ENCODE measurements around the gene SPATA17. TPM values are rescaled to one million over a fixed set of nuclear protein-coding genes. Genes with fewer than 3 reads are reported as not detected.

Gene SPATA17
- total and polyA plus RNA-seq, 2 of the 13 experiments (the other 11 are each of a cell fraction or from before 2014, with no cell fraction given), result 0.48 to 1.7 TPM

GRCh38 chr1:217812175-217812574 lies 181.0 kb downstream of the SPATA17 start:
- FAIRE-seq (no peak), DNase-seq (ENCODE audit: low spot score) (no peak), ATAC-seq (no peak)
- H3K27ac ChIP-seq (ENCODE audit: extremely low read length, insufficient read depth, low read length), result no peak overlapping the region
- no peaks in the 10 kb centered on the region; a peak in 1 of 5 replicates for H3K27me3 ChIP-seq (ENCODE audit: control insufficient read depth in 1 of 2, insufficient read depth in 2 of 2, low read length in 2 of 2)
- BruUV-seq (replicated peaks), result no TSS peak
- no peaks in the 10 kb centered on the region for H3K36me3 ChIP-seq (replicated peaks in 1 of 2; ENCODE audit: control insufficient read depth in 1 of 2, insufficient read depth in 2 of 2, low read length in 2 of 2)
- in situ Hi-C loops (cut with HindIII; ENCODE audit: extremely low pct_ligation_motif_present, low pct_unique_long_range_greater_than_20kb), result no loop called here
- no peak overlapping the region for H3K4me2 ChIP-seq (ENCODE audit: low read depth, low read length)
- H3K4me1 ChIP-seq (ENCODE audit: insufficient read depth, low read length), result no peaks in the 10 kb centered on the region
- no peaks in the 10 kb centered on the region for H3K79me2 ChIP-seq (ENCODE audit: insufficient read depth, low read length)
- H4K20me1 ChIP-seq (ENCODE audit: insufficient read depth, low read length), result no peaks in the 10 kb centered on the region
- 45% methylated on average over 2 of the region's 2 CpGs for WGBS (ENCODE audit: low lambda C conversion rate)
- H3K4me3 ChIP-seq (replicated peaks in 1 of 3; ENCODE audit: insufficient read depth in 1 of 3, low read depth in 2 of 3, low read length in 3 of 3), result no peak overlapping the region
- H3K9me3 ChIP-seq (ENCODE audit: low read length), result peaks cover 3% of the 10 kb centered on the region; the same call in 1 of the 2 replicates
- TF ChIP-seq ZNF782 (CRISPR knock-in tag; IDR thresholded peaks at IDR 0.05; ENCODE audit: borderline replicate concordance), result no peak
- TF ChIP-seq MAFK (conservative IDR thresholded peaks at IDR 0.05 in 1 of 2, IDR thresholded peaks at IDR 0.05 in 1 of 2; ENCODE audit: low read length in 2 of 2), result peak in 1 of 2 experiments; percentile 58; a peak in 2 of 4 replicates
- ChIA-PET CTCF (ENCODE audit: low intra/inter-chr PET ratio, low total read pairs) (no interaction called here), POLR2A (no interaction called here)
- no peak overlapping the region for H3K9ac ChIP-seq (ENCODE audit: insufficient read depth, low read depth, low read length)
- intact Hi-C loops (cut with micrococcal nuclease; ENCODE audit: unreplicated experiment), result no loop called here
- no peak overlapping the region for H2AFZ ChIP-seq (ENCODE audit: low read length)

GRCh38 chr1:217813031-217813430 lies 181.9 kb downstream of the SPATA17 start:
- DNase-seq (ENCODE audit: low spot score) (no peak), FAIRE-seq (no peak), ATAC-seq (no peak)
- H3K79me2 ChIP-seq (ENCODE audit: insufficient read depth, low read length), result no peaks in the 10 kb centered on the region
- in situ Hi-C loops (cut with HindIII; ENCODE audit: extremely low pct_ligation_motif_present, low pct_unique_long_range_greater_than_20kb), result no loop called here
- no peaks in the 10 kb centered on the region; a peak in 1 of 5 replicates for H3K27me3 ChIP-seq (ENCODE audit: control insufficient read depth in 1 of 2, insufficient read depth in 2 of 2, low read length in 2 of 2)
- no peak overlapping the region for H3K27ac ChIP-seq (ENCODE audit: extremely low read length, insufficient read depth, low read length)
- 19% methylated on average over 5 of the region's 5 CpGs for WGBS (ENCODE audit: low lambda C conversion rate)
- POLR2A ChIA-PET, result no interaction called here
- H3K9ac ChIP-seq (ENCODE audit: insufficient read depth, low read depth, low read length), result no peak overlapping the region
- CTCF ChIA-PET (ENCODE audit: low intra/inter-chr PET ratio, low total read pairs), result no interaction called here
- H3K4me3 ChIP-seq (replicated peaks in 1 of 3; ENCODE audit: insufficient read depth in 1 of 3, low read depth in 2 of 3, low read length in 3 of 3), result no peak overlapping the region
- intact Hi-C loops (cut with micrococcal nuclease; ENCODE audit: unreplicated experiment), result no loop called here
- BruUV-seq (replicated peaks), result no TSS peak
- no peak overlapping the region for H2AFZ ChIP-seq (ENCODE audit: low read length)
- no peaks in the 10 kb centered on the region for H3K36me3 ChIP-seq (replicated peaks in 1 of 2; ENCODE audit: control insufficient read depth in 1 of 2, insufficient read depth in 2 of 2, low read length in 2 of 2)
- no peaks in the 10 kb centered on the region for H3K4me1 ChIP-seq (ENCODE audit: insufficient read depth, low read length)
- peaks cover 5% of the 10 kb centered on the region; the same call in 1 of the 2 replicates for H3K9me3 ChIP-seq (ENCODE audit: low read length)
- H4K20me1 ChIP-seq (ENCODE audit: insufficient read depth, low read length), result no peaks in the 10 kb centered on the region
- H3K4me2 ChIP-seq (ENCODE audit: low read depth, low read length), result no peak overlapping the region
- no peak for TF ChIP-seq HNRNPH1 (optimal IDR thresholded peaks at IDR 0.05; ENCODE audit: low read depth, low read length)
- no peak for TF ChIP-seq HHEX (CRISPR knock-in tag; IDR thresholded peaks at IDR 0.05)
- no peak for TF ChIP-seq GATA4 (IDR thresholded peaks at IDR 0.05; ENCODE audit: borderline replicate concordance, low read depth)
- no peak for TF ChIP-seq CHD4 (IDR thresholded peaks at IDR 0.05; ENCODE audit: borderline replicate concordance, low read length)
- no peak for TF ChIP-seq JUN (CRISPR knock-in tag; IDR thresholded peaks at IDR 0.05)
- no peak for TF ChIP-seq TEAD2 (CRISPR knock-in tag; IDR thresholded peaks at IDR 0.05)
- TF ChIP-seq MATR3 (CRISPR knock-in tag; IDR thresholded peaks at IDR 0.05), result no peak
- no peak for TF ChIP-seq ZNF34 (CRISPR knock-in tag; IDR thresholded peaks at IDR 0.05; ENCODE audit: borderline replicate concordance)
- TF ChIP-seq ZNF577 (CRISPR knock-in tag; IDR thresholded peaks at IDR 0.05; ENCODE audit: borderline replicate concordance, low read depth), result no peak
- no peak for TF ChIP-seq ZBTB3 (CRISPR knock-in tag; IDR thresholded peaks at IDR 0.05; ENCODE audit: borderline replicate concordance, low read depth)
- no peak for TF ChIP-seq ZGPAT (CRISPR knock-in tag; IDR thresholded peaks at IDR 0.05)
- no peak for TF ChIP-seq HOXD1 (CRISPR knock-in tag; IDR thresholded peaks at IDR 0.05)
- TF ChIP-seq ZXDC (CRISPR knock-in tag; IDR thresholded peaks at IDR 0.05), result no peak
- TF ChIP-seq KDM5A (IDR thresholded peaks at IDR 0.05; ENCODE audit: borderline replicate concordance, low read length), result no peak
- TF ChIP-seq PAX8 (CRISPR knock-in tag; IDR thresholded peaks at IDR 0.05; ENCODE audit: borderline replicate concordance), result no peak

All from HepG2 (cell line).